HG02798 (cell line): ENCODE results near the gene ABRAXAS1.
"Not testable (repeated sequence)": the region's sequence is repeated elsewhere in the genome, so short reads cannot be mapped to it uniquely, and the experiment has no call there.

Experiments used
- ATAC-seq: cut with Tn5 transposase; IDR thresholded peaks from one replicate; pipeline ENCODE4 v1.9.1; 2021; ENCODE audit warnings: mild to moderate bottlenecking; ENCODE audit not compliant: unreplicated experiment, poor library complexity

ABRAXAS1 gene

DNA sequence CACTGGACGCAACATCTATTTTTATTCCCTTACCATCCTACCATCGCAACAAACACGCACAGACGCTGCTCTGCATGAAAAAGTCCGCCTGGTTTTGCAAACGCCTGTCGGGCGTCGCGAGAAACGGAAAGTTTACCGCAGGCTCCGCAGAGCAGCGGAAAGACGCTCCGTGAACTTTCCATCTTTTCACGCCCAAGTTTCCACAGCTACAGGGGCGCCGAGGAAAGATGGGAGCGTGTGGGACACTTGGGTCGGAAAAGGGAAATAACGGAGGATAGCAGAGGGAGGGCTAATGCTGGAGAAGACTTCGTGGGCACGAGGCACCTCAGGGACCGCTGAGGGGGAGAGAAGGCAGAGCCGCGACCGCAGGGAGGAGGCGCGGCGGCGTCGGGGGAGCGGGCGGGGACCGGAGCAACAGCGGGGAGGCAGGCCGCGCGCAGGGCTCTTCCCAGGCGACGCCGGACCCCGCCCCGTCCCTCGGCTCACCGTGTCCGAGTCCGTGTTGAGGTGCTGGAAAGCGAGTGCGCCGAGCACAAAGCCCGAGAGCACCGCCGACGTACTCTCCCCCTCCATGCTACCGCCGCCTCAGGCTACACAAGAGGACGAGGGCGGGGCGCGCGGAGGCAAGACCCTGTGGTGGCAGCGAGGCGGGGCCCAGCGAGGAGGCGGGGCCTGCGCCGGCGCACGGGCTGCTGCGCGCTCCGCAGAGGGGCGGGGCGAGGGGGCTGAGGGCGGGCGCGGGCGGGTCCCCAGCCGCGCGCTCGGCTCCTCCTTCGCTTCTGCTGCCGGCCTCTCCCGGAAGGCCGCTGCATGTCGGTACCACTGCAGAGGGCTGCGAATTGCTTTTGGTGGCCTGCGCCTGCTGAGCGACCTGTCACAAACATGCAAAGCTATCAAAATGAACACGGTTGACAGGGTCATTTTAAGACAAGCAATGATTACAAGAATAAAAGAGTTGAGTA is at the start of gene ABRAXAS1:
ABRAXAS1 (minus strand) TSS at position 601 of the 962 bp plus-strand sequence; CDS start at position 573, 28 bp downstream.
- peak; percentile 97 for ATAC-seq

DNA sequence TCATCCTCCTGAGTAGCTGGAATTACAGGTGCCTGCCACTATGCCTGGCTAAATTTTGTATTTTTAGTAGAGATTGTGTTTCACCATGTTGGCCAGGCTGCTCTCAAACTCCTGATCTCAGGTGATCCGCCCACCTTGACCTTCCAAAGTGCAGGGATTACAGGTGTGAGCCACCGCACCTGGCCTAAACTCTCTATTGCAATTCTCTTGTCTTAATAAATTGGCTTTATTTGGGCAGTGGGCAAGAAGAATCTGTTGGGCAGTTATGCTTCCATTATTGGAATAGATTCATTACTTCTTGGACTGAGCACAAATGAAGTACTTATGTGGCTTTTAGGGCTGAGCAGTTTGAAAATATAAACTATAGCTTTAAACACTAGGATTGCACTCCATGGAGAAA is 42.8 kb upstream of the ABRAXAS1 start:
- ATAC-seq: no peak

- ATAC-seq: no peak
Measured at GRCh38 chr4:83522239-83522638, 37.3 kb upstream of the ABRAXAS1 start.

DNA sequence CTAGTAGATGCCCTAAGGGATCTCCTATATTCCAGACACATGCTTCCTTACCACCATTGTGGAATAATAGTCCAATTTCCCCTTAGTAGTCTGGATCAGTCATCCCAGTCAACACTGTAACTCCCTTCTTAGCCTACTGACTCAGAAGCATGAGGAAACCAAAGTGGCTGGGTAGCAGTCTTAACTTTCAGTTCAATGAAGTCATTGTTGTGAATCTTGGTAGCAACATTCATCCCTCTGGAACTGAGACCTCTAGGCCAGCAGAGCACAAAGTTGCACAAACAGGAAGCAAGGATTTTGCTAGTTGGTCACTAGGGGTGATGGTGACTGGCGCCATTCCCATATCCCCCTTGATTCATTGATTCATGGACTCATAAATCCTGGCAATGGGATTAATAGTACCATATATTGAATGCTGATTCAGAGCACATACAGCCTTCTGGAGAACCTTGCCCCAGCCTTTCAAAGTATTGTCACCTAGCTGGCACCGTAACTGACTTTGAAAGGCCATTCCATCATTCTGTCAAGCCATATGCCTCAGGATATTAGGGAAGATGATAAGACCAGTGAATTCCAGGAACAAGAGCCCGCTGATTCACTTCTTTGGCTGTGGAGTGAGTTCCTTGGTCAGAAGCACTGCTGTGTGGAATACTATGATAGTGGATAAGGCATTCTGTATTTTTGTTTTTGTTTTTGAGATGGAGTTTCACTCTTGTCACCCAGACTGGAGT is 31.3 kb upstream of the ABRAXAS1 start:
- no peak for ATAC-seq

DNA sequence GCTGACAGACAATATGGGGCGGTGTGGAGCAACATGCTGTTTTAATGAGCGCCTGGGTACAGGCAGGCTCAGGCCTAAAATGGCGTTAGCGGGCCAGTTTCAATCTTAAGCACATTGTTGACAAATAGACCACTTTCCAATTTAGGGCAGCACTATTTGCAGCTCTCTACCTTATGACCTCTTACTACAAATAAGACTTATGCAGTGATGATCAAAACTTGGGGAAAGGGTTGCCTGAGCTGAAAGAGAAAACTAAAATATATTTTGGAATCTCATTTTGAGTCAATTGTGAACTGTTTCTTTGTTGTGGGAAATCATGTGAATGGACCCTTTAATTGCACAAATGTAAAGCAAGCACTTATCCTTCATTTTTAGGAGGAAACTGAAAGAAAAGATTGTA is 25.5 kb upstream of the ABRAXAS1 start:
- ATAC-seq: no peak

DNA sequence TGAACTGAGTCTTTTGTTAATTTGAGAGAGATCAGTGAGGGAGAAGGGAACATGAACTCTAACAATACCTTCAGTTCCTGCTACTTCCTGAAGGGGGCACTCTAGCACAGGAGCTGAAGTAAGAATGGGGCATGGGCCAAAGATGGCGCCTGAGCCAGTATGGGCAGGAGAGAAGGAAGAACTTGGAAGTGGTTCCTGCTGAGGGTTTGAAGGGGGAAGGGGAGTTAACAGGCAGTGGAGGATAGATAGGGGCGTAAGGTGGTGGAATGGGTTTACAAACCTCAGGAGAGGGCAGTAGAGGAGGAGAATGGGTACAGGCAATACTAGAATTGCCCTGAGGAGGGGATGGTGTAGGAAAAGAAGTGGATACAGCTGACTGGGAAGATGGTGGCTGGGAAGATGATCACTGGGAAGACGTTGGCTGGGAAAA is 24.3 kb upstream of the ABRAXAS1 start:
- peak; percentile 57 for ATAC-seq

GRCh38 chr4:83504996-83505395 is 20.1 kb upstream of the ABRAXAS1 start:
- no peak for ATAC-seq

DNA sequence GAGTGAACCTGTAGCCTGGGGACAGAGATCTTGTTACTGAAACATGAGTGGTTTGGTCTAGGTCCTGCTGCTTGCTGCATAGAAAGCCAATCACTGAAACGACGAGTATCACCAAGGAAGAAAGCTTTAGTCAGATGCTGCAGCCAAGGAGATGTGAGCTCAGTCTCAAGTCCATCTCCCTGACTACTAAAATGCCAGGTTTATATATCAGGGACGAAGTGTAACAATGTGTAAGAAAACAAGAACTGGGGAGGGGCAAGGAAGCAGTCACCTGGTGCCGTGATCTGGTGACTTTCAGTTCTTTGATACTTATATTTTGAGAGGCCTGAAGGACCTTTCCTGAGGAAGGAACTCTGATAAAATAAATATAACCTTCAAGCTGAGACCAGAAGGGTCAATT is 19.6 kb upstream of the ABRAXAS1 start:
- no peak for ATAC-seq

GRCh38 chr4:83503974-83504373 is 19.1 kb upstream of the ABRAXAS1 start:
- no peak for ATAC-seq

DNA sequence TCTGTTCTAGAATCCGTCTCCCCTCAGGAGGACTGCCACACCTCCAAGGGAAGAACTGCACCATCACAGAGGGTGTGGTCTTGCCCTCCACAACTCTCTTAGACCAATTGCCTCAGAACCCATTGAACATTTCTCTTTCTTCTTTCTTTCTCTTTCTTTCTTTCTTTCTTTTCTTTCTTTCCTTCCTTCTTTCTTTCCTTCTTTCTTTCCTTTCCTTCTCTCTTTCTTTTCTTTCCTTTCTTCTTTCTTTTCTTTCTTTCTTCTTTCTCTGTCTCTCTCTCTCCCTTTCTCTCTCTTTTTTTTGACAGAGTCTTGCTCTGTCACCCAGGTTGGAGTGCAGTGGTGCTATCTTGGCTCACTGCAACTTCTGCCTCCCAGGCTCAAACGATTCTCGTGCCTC is 16.8 kb upstream of the ABRAXAS1 start:
- ATAC-seq: not testable (repeated sequence)

GRCh38 chr4:83498187-83498586 is 13.3 kb upstream of the ABRAXAS1 start:
- ATAC-seq: no peak

DNA sequence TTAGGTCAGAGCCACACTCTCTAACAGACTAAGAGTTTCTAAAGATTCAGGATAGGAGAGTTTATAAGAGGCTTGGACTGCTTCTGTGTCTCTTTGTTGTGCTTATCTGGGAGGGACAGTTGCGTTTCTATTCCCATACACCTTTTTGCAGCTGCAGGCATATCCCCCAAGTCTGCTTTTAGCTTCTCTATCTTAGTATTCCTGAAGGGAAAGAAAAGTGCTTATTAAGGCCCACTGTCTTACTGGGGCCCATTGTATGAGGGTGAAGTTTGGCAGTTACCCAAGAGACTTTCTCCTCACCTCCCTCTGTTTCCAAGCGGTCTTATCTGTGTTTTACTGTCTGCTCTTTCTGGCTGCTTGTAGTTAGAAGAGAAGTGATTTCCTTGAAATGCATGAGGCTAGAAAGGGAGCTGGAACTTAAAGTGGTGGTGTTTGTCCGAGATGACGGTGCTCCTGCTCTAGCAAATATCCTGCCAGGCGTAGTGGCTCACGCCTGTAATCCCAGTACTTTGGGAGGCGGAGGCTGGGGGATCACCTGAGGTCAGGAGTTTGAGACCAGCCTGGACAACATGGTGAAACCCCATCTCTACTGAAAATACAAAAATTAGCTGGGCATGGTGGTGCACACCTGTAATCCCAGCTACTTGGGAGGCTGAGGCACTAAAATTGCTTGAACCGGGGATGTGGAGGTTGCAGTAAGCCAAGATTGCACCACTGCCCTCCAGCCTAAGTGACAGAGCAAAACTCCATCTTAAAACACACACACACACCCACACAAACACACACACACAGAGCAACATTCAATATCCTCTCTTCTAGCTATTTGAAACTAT is 11.4 kb upstream of the ABRAXAS1 start:
- ATAC-seq: not testable (repeated sequence)

GRCh38 chr4:83490876-83491450 is 6.1 kb upstream of the ABRAXAS1 start:
- peak; percentile 76 for ATAC-seq

DNA sequence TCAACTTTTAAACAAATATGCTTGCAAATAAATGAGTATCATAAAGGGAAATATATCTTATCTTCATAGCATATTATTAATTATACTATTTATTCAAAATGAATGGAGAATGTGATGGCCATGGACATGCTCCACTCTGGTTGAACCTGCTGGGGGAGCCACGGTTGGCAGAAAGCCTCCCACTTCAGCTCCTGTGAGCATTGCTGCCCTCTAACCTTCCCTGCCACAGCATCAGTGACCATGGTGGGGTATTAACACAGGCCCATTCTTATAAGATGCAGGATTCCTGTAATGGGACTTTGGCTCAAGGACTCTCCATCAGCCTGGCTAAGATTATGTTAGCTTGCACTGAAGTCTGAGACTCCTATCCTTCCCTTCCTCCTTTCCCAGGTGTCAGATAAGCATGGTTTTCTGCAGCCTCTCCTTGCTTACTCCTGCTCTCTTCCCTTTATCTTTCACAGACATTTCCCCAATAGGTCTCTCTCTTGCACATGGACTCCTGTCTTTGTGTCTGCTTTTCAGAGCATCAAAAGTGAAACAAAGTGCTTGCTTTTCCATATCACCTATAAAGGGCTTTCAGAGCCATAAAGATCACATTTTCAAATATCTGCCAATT is 4.9 kb upstream of the ABRAXAS1 start:
- no peak for ATAC-seq

DNA sequence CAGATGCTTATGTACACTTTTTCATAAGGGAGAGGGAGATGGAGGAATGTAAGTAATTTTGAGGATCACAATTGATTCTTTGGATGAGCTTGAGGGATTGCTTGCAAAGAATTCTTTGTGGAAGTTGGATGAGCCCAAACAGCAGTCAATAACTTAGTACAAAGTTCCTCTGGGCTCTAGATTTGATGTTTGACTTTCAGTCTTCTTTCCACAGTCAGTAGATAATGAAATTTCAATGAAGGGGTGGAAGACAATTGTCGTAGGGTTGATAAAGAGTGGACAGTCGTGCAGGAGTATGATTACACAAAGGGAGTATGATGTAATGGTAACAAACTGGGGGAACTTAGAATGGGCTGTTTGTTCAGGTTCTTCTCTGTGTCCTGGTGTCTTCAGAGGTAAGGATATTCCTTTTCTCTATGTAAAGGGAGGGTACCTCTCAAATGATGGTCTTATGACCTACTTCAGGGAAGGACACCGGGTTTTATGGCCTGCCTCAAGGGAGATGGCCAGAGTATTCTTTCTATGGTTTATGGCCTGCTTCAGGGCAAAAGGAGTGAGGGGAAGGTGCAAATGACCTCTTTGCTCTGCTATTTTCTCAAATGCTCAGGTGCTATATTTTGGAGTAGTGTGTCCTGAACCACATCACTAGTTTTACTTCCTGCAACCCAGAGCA is 1.7 kb upstream of the ABRAXAS1 start:
- no peak for ATAC-seq

- no peak for ATAC-seq
Measured at GRCh38 chr4:83473966-83474365, 10.9 kb downstream of the ABRAXAS1 start.

- no peak for ATAC-seq
Measured at GRCh38 chr4:83473423-83473822, 11.5 kb downstream of the ABRAXAS1 start.

GRCh38 chr4:83456184-83456501 is 28.8 kb downstream of the ABRAXAS1 start:
- no peak for ATAC-seq
